K562 (cell line): ENCODE data around the gene GATA5. TPM values are rescaled to one million over a fixed set of nuclear protein-coding genes. Genes with fewer than 3 reads are reported as not detected.

ENCODE experiments used
- ATAC-seq: fragments of 200-7000 bp; cut with Tn5 transposase; 3 replicates; pipeline ENCODE4 v1.9.1; 2020; ENCODE audit warnings: moderate library complexity
- BruUV-seq: library from RNA; stranded (reverse); fragments of 400-500 nt; replicated peaks from 2 replicates; lab custom pipeline; 2021; lab: Mats Ljungman, UMichigan
- CTCF ChIA-PET: fragments of 300-600 bp; formaldehyde crosslinking; extraction: SDS; loops from one replicate; lab custom pipeline; 2021; ENCODE audit warnings: low intra/inter-chr PET ratio; lab: Yijun Ruan, JAX
- POLR2A ChIA-PET: fragments of 300-600, 350-650 bp; sonication (Branson Sonifier 250); formaldehyde crosslinking; extraction: SDS; loops from one replicate; lab custom pipeline; 2021; ENCODE audit warnings: antibody characterized with exemption, inconsistent platforms; lab: Yijun Ruan, JAX
- DNase-seq, 4 experiments: peaks; one replicate each; pipeline versions ENCODE4 v3.0.0 to v3.0.0-alpha.2; 2011 to 2018; ENCODE audit warnings: low spot score in 3 of 4, mixed read lengths in 3 of 4; ENCODE audit errors: extremely low read depth in 1 of 4
- FAIRE-seq: peaks from 2 replicates; lab custom pipeline; 2011; peaks lifted over from hg19 to GRCh38; lab: Jason Lieb, UNC
- H2AFZ ChIP-seq: 2 replicates; pipeline ENCODE4 v1.6.0; 2011; ENCODE audit warnings: low read depth, low read length, control low read depth, inconsistent platforms
- H3K27ac ChIP-seq: fragments of 200-600 bp; 3 replicates; pipeline ENCODE4 v1.8.0; 2011; ENCODE audit warnings: low read depth, mild to moderate bottlenecking, control low read depth, inconsistent platforms, low read length, moderate library complexity, mixed read lengths; ENCODE audit errors: extremely low read depth
- H3K27me3 ChIP-seq, 2 experiments: fragments of 300-600 bp in 1 of 2; 2 replicates in 1 of 2; 3 replicates in 1 of 2; pipeline versions ENCODE4 v1.6.0 to v1.8.0; 2011; ENCODE audit warnings: inconsistent platforms in 2 of 2, low read length in 2 of 2, mild to moderate bottlenecking in 1 of 2, mixed read lengths in 1 of 2, moderate library complexity in 1 of 2; ENCODE audit not compliant: control insufficient read depth in 2 of 2, insufficient read depth in 2 of 2
- H3K36me3 ChIP-seq: fragments of 300-600 bp; 3 replicates; pipeline ENCODE4 v1.8.0; 2011; ENCODE audit warnings: mild to moderate bottlenecking, low read length, inconsistent platforms; ENCODE audit not compliant: control insufficient read depth, insufficient read depth
- H3K4me1 ChIP-seq, 2 experiments: fragments of 200-600 bp in 1 of 2; replicated peaks in 1 of 2; 2 replicates in 1 of 2; 3 replicates in 1 of 2; pipeline versions ENCODE4 v1.5.1 to v1.8.0; 2011; ENCODE audit warnings: inconsistent platforms in 2 of 2, low read length in 2 of 2, mild to moderate bottlenecking in 1 of 2, mixed read lengths in 1 of 2, moderate library complexity in 1 of 2; ENCODE audit not compliant: control insufficient read depth in 2 of 2, insufficient read depth in 2 of 2
- H3K4me2 ChIP-seq: 2 replicates; pipeline ENCODE4 v1.6.1; 2011; ENCODE audit warnings: low read length, control low read depth, inconsistent platforms, mixed read lengths; ENCODE audit not compliant: insufficient read depth
- H3K4me3 ChIP-seq: fragments of 200-600 bp; sonication (generic), shearing (Covaris generic); 2 replicates; pipeline ENCODE4 v1.5.1; 2016; ENCODE audit warnings: control low read depth, inconsistent platforms
- H3K79me2 ChIP-seq: fragments of 200-600 bp; 3 replicates; pipeline ENCODE4 v1.8.0; 2011; ENCODE audit warnings: low read length, inconsistent platforms; ENCODE audit not compliant: control insufficient read depth, insufficient read depth
- H3K9ac ChIP-seq, 2 experiments: 2 replicates each; pipeline versions ENCODE4 v1.6.0 to v1.6.1; 2011; ENCODE audit warnings: low read depth in 2 of 2, low read length in 2 of 2, control low read depth in 1 of 2, inconsistent platforms in 1 of 2, mild to moderate bottlenecking in 1 of 2, mixed read lengths in 1 of 2; ENCODE audit not compliant: insufficient read depth in 1 of 2
- H3K9me1 ChIP-seq: one replicate; pipeline ENCODE4 v1.6.0; 2011; ENCODE audit warnings: inconsistent platforms, mild to moderate bottlenecking, low read length, moderate library complexity; ENCODE audit not compliant: control insufficient read depth, insufficient read depth
- H3K9me3 ChIP-seq: replicated peaks from 2 replicates; pipeline ENCODE4 v1.5.1; 2011; ENCODE audit warnings: low read depth, low read length, inconsistent platforms; ENCODE audit not compliant: control insufficient read depth, insufficient read depth
- H4K20me1 ChIP-seq: replicated peaks from 2 replicates; pipeline ENCODE4 v1.6.1; 2011; ENCODE audit warnings: low read length, inconsistent platforms, mixed read lengths; ENCODE audit not compliant: control insufficient read depth, insufficient read depth
- BCOR ChIP-seq: fragments of 450-650 bp; IDR thresholded peaks from 2 replicates; pipeline ENCODE4 v1.6.1; 2016
- ELF4 ChIP-seq: fragments of 450-650 bp; formaldehyde crosslinking; IDR thresholded peaks from 2 replicates; pipeline ENCODE4 v1.4.0; 2022; ENCODE audit warnings: missing genetic modification characterization
- GABPB1 ChIP-seq: sonication (generic); formaldehyde crosslinking; IDR thresholded peaks from 2 replicates; pipeline ENCODE4 v1.8.0; 2022; ENCODE audit warnings: mild to moderate bottlenecking, missing genetic modification reagents
- GABPB2 ChIP-seq: fragments of 250-450 bp; sonication (Bioruptor Pico); conservative IDR thresholded peaks from 2 replicates; pipeline ENCODE4 v1.5.1; 2021; ENCODE audit warnings: mild to moderate bottlenecking
- KDM1A ChIP-seq, 2 experiments: fragments of 450-650 bp; IDR thresholded peaks; 2 replicates each; pipeline ENCODE4 v1.6.1; 2016; ENCODE audit warnings: mild to moderate bottlenecking in 2 of 2
- MBD1 ChIP-seq: fragments of 250-450 bp; sonication (Bioruptor Pico); IDR thresholded peaks from 2 replicates; pipeline ENCODE4 v1.8.0; 2022; ENCODE audit warnings: inconsistent platforms
- PHB ChIP-seq: fragments of 250-450 bp; sonication (Bioruptor Pico); IDR thresholded peaks from 2 replicates; pipeline ENCODE4 v1.5.0; 2021
- ZBED1 ChIP-seq: IDR thresholded peaks from 2 replicates; pipeline ENCODE4 v1.6.1; 2014
- ZFP36 ChIP-seq: fragments of 150-350 bp; IDR thresholded peaks from 2 replicates; pipeline ENCODE4 v1.6.1; 2018; ENCODE audit warnings: low read length, low read depth; ENCODE audit not compliant: partially characterized antibody
- ZFX ChIP-seq: sonication (generic); formaldehyde crosslinking; IDR thresholded peaks from 2 replicates; pipeline ENCODE4 v1.8.0; 2022; ENCODE audit warnings: mild to moderate bottlenecking, missing genetic modification reagents, moderate library complexity
- ZNF512 ChIP-seq: IDR thresholded peaks from 2 replicates; pipeline ENCODE4 v1.6.1; 2016; ENCODE audit warnings: missing genetic modification characterization, missing compliant biosample characterization
- ZNF586 ChIP-seq: fragments of 450-650 bp; formaldehyde crosslinking; conservative IDR thresholded peaks from 2 replicates; pipeline ENCODE4 v1.4.0; 2020; ENCODE audit warnings: mild to moderate bottlenecking, moderate library complexity
- WGBS: fragments of 100-300 bp; shearing (Covaris generic); methylation state at CpG from one replicate; pipeline ENCODE4 v1.1.6; 2016; ENCODE audit warnings: low coverage, mixed read lengths; ENCODE audit not compliant: insufficient coverage; ENCODE audit errors: missing lambda C conversion rate; 5-methylcytosine and 5-hydroxymethylcytosine counted together
- in situ Hi-C: fragments of 300-500 bp; cut with MboI; formaldehyde crosslinking; loops from 4 replicates; pipeline ENCODE4 v1.15.0; 2018; ENCODE audit warnings: inconsistent platforms, mixed read lengths
- intact Hi-C: fragments of 100-400 bp; cut with micrococcal nuclease; formaldehyde crosslinking; loops from 2 replicates; pipeline ENCODE4 v1.14.2; 2022
- polyA plus RNA-seq, 8 experiments: library from polyadenylated mRNA; depleted of rRNA in 4 of 8; stranded (reverse) in 5 of 8; unstranded in 3 of 8; fragments of >200 nt; fragmentation: Nextera tagmentation in 2 of 8; fragmentation: Illumina TruSeq in 1 of 8; extraction: Ambion mirVana in 2 of 8; extraction: Trizol in 1 of 8; gene quantifications; 2 replicates each; pipeline versions ENCODE4 v1.2.1 to v1.2.3, GENCODE V29; 2011 to 2014; ENCODE audit warnings: inconsistent platforms in 1 of 8, missing spikeins in 1 of 8
- total RNA-seq, 7 experiments: library from RNA; depleted of rRNA in 6 of 7; stranded (reverse); fragments of >200 nt in 6 of 7; fragmentation: Illumina TruSeq in 2 of 7; extraction: Trizol in 2 of 7; gene quantifications; 2 replicates each; pipeline versions ENCODE4 v1.2.1 to v1.2.3, GENCODE V29; 2011 to 2021; ENCODE audit warnings: low replicate concordance in 1 of 7
- TF ChIP-seq, protein P1 (sequence below): fragments of 450-650 bp; formaldehyde crosslinking; conservative IDR thresholded peaks from 2 replicates; pipeline ENCODE4 v1.4.0; 2022; ENCODE audit warnings: mild to moderate bottlenecking, missing genetic modification characterization

The GATA5 gene
- total and polyA plus RNA-seq, 9 of the 15 experiments (the other 6 are each of a cell fraction or from before 2014, with no cell fraction given) = 0.09 to 0.57 (median 0.20) TPM; not detected in 3

DNA sequence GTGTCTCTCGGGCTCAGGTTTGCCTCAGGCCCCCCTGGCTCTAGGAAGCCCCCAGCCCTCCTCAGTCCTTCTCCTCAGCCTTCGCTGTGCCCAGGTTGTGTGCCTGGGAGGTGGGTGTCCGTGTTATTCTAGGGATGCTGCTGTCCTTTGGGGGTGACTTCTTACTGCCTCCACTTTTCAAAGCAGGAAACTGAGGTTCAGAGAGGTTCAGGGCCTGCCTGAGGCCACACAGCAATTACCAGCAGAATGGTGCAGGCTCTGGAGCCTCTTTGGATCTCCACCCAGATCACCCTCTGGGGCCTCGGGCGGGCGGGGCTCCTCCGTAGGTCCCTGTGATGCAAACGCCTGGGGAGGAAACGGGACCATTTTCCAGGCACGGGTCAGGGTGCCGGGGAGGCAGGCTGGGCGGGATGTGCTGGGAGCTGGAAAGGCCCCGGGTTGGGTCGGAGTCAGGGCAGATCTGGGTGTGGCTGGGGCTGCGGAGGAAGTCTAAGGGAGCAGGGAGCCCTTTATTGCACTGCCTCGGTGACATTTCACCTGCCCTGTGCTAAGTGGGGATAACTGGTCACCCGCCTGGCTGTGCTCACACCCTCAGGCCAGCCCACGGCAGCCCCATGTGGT, 23.2 kb downstream of the GATA5 start:
- POLR2A ChIA-PET = no interaction called here
- peaks cover 5 to 36% of the 10 kb centered on the region in 2 experiments; a peak in 4 of 5 replicates for H3K27me3 ChIP-seq

GRCh38 chr20:62451970-62452369, 23.8 kb downstream of the GATA5 start:
- DNase-seq = no peak
- H3K4me2 ChIP-seq = no peak overlapping the region
- no peak overlapping the region for H3K4me3 ChIP-seq
- ChIA-PET CTCF (no interaction called here), POLR2A (no interaction called here)
- H3K79me2 ChIP-seq = no peaks in the 10 kb centered on the region
- no peak overlapping the region for H2AFZ ChIP-seq
- in situ Hi-C loops (no loop called here), intact Hi-C loops (no loop called here)
- no peak overlapping the region for H3K27ac ChIP-seq
- no peaks in the 10 kb centered on the region for H3K9me1 ChIP-seq
- no peak overlapping the region for H3K9ac ChIP-seq
- no peak for FAIRE-seq
- H3K9me3 ChIP-seq = no peaks in the 10 kb centered on the region
- H4K20me1 ChIP-seq = no peaks in the 10 kb centered on the region
- no peaks in the 10 kb centered on the region for H3K36me3 ChIP-seq
- H3K27me3 ChIP-seq = peaks cover 5 to 35% of the 10 kb centered on the region in 2 experiments; a peak in 4 of 5 replicates
- 83% methylated on average over 1 of the region's 3 CpGs for WGBS
- no TSS peak for BruUV-seq
- peaks cover 14 to 80% of the 10 kb centered on the region in 2 experiments; a peak in 4 of 5 replicates for H3K4me1 ChIP-seq
- no peak for ATAC-seq
- no peak for TF ChIP-seq GABPB2 (CRISPR knock-in tag)
- no peak for TF ChIP-seq PHB
- peak in 1 of 2 experiments; percentile 69; a peak in 1 of 4 replicates for TF ChIP-seq KDM1A (IDR thresholded peaks at IDR 0.05)
- peak; percentile 67; the same call in 1 of the 2 replicates for TF ChIP-seq ELF4 (CRISPR knock-in tag)
- no peak for TF ChIP-seq MBD1 (CRISPR knock-in tag)
- TF ChIP-seq, protein P1, sequence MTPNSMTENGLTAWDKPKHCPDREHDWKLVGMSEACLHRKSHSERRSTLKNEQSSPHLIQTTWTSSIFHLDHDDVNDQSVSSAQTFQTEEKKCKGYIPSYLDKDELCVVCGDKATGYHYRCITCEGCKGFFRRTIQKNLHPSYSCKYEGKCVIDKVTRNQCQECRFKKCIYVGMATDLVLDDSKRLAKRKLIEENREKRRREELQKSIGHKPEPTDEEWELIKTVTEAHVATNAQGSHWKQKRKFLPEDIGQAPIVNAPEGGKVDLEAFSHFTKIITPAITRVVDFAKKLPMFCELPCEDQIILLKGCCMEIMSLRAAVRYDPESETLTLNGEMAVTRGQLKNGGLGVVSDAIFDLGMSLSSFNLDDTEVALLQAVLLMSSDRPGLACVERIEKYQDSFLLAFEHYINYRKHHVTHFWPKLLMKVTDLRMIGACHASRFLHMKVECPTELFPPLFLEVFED (CRISPR knock-in tag) = no peak
- peak; percentile 87 for TF ChIP-seq ZNF512
- TF ChIP-seq ZNF586 (CRISPR knock-in tag) = no peak
- 0 out of 2 replicates have a peak, but pooled peaks have one; percentile 21 for TF ChIP-seq GABPB1 (CRISPR knock-in tag)

More for the DNA sequence above, 23.2 kb downstream of the GATA5 start:
- intact Hi-C loops (no loop called here), in situ Hi-C loops (no loop called here)
- WGBS = 10% methylated on average over 15 of the region's 18 CpGs
- CTCF ChIA-PET = no interaction called here
- no peak overlapping the region for H3K27ac ChIP-seq
- 0 out of 4 replicates have a peak overlapping the region, but pooled peaks of 1 of the 2 experiments have one; percentile 31 for H3K9ac ChIP-seq
- H3K4me1 ChIP-seq = peaks cover 12 to 78% of the 10 kb centered on the region in 2 experiments; a peak in 4 of 5 replicates
- TF ChIP-seq ZFP36 (peak; percentile 91), ZBED1 (no peak), ZFX (CRISPR knock-in tag) (0 out of 2 replicates have a peak, but pooled peaks have one; percentile 21), BCOR (peak; percentile 57; the same call in 1 of the 2 replicates)
- no peak for DNase-seq
- no peaks in the 10 kb centered on the region for H3K36me3 ChIP-seq
- no peaks in the 10 kb centered on the region for H3K79me2 ChIP-seq
- no peaks in the 10 kb centered on the region for H3K9me3 ChIP-seq
- H3K4me2 ChIP-seq = no peak overlapping the region
- no TSS peak for BruUV-seq
- FAIRE-seq = no peak
- H3K9me1 ChIP-seq = no peaks in the 10 kb centered on the region
- no peak overlapping the region for H3K4me3 ChIP-seq
- ATAC-seq = peak; percentile 32
- no peak overlapping the region for H2AFZ ChIP-seq
- H4K20me1 ChIP-seq = no peaks in the 10 kb centered on the region
